ENCODE data around the gene CABP5. TPM values are rescaled to one million over a fixed set of nuclear protein-coding genes. Genes with fewer than 3 reads are reported as not detected.

The CABP5 gene
- not detected in 2 replicates for polyA plus RNA-seq

GRCh38 chr19:48043675-48044258, at the start of gene CABP5:
CABP5 (minus strand) TSS chr19:48044079; CDS start chr19:48043922, 157 bp downstream.

GRCh38 chr19:47994209-47994802, 49.6 kb downstream of the CABP5 start, which contains the start of gene ELSPBP1:
ELSPBP1 (plus strand) TSS chr19:47994632; CDS start chr19:48008668, 14,036 bp downstream.

GRCh38 chr19:47992070-47992469, 51.8 kb downstream of the CABP5 start, which contains the start of gene BSPH1:
BSPH1 (minus strand) TSS chr19:47992170; CDS start chr19:47992081, 89 bp downstream.

Other genes starting within 250 kb of the CABP5 start
- not detected in 2 replicates for gene TPRX1, start 239.5 kb downstream of the CABP5 start, polyA plus RNA-seq
- gene CRX, start 222.1 kb downstream of the CABP5 start, polyA plus RNA-seq: not detected in 2 replicates
- gene TPRX2, start 184.8 kb downstream of the CABP5 start, polyA plus RNA-seq: not detected in 2 replicates
- not detected in 2 replicates for gene SULT2A1, start 157.8 kb downstream of the CABP5 start, polyA plus RNA-seq
- 3.0 and 4.9 TPM in 2 replicates for gene BSPH1, start 51.9 kb downstream of the CABP5 start, polyA plus RNA-seq
- not detected in 2 replicates for gene ELSPBP1, start 49.4 kb downstream of the CABP5 start, polyA plus RNA-seq
- 23.4 and 27.6 TPM in 2 replicates for gene PLA2G4C, start 66.7 kb upstream of the CABP5 start, polyA plus RNA-seq
- gene LIG1, start 126.3 kb upstream of the CABP5 start, polyA plus RNA-seq: 1.4 and 3.4 TPM in 2 replicates
- 0.17 and 1.3 TPM in 2 replicates for gene ZSWIM9, start 126.6 kb upstream of the CABP5 start, polyA plus RNA-seq
- gene CARD8, start 211.8 kb upstream of the CABP5 start, polyA plus RNA-seq: 4.6 and 9.0 TPM in 2 replicates
- gene ZNF114, start 226.0 kb upstream of the CABP5 start, polyA plus RNA-seq: 0.17 TPM in 1 of 2 replicates, not detected in the other